ENCODE results near the gene VAPA. TPM values are rescaled to one million over a fixed set of nuclear protein-coding genes. Genes with fewer than 3 reads are reported as not detected.
"Not testable (repeated sequence)": the region's sequence is repeated elsewhere in the genome, so short reads cannot be mapped to it uniquely, and the experiment has no call there.

VAPA gene
- total and polyA plus RNA-seq, 9 of the 15 experiments (the other 6 are each of a cell fraction or from before 2014, with no cell fraction given): 219 to 902 (median 526) TPM

GRCh38 chr18:9897787-9898291 is 16.0 kb upstream of the VAPA start (continued):
- TF ChIP-seq SMARCA5 (IDR thresholded peaks at IDR 0.05): peak; percentile 73; the same call in 1 of the 2 replicates
- TF ChIP-seq HDAC1 (IDR thresholded peaks at IDR 0.05): peak in 1 of 2 experiments; percentile 27; a peak in 1 of 4 replicates
- TF ChIP-seq TOE1 (IDR thresholded peaks at IDR 0.05; ENCODE audit: borderline replicate concordance): not testable (repeated sequence)
- TF ChIP-seq TOE1 (CRISPR knock-in tag; IDR thresholded peaks at IDR 0.05; ENCODE audit: borderline replicate concordance, low read depth): 0 out of 2 replicates have a peak, but pooled peaks have one; percentile 41
- TF ChIP-seq MTF1 (CRISPR knock-in tag; IDR thresholded peaks at IDR 0.05; ENCODE audit: borderline replicate concordance): 0 out of 2 replicates have a peak, but pooled peaks have one; percentile 55

- Histone ChIP-seq H3K27ac (ENCODE audit: extremely low read depth, low read depth, low read length) (peak overlapping the region; percentile 96), H3K9ac (ENCODE audit: insufficient read depth in 1 of 2, low read depth in 2 of 2, low read length in 2 of 2) (peak overlapping the region; percentile 57 to 84; a peak in 3 of 4 replicates), H4K20me1 (replicated peaks; ENCODE audit: control insufficient read depth, insufficient read depth, low read length) (no peaks in the 10 kb centered on the region), H3K9me3 (replicated peaks; ENCODE audit: control insufficient read depth, insufficient read depth, low read depth, low read length) (no peaks in the 10 kb centered on the region), H3K4me1 (replicated peaks in 1 of 2; ENCODE audit: control insufficient read depth in 2 of 2, insufficient read depth in 2 of 2, low read length in 2 of 2) (peaks cover 26 to 62% of the 10 kb centered on the region in 2 experiments), H3K4me2 (ENCODE audit: insufficient read depth, low read length) (peak overlapping the region; percentile 78), H3K36me3 (ENCODE audit: control insufficient read depth, insufficient read depth, low read length) (no peaks in the 10 kb centered on the region; the same call in 2 of the 3 replicates), H3K27me3 (ENCODE audit: control insufficient read depth in 2 of 2, insufficient read depth in 2 of 2, low read length in 2 of 2) (no peaks in the 10 kb centered on the region), H3K9me1 (ENCODE audit: control insufficient read depth, insufficient read depth, low read length) (no peaks in the 10 kb centered on the region), H2AFZ (ENCODE audit: low read depth, low read length) (peak overlapping the region; percentile 88), H3K4me3 (peak overlapping the region; percentile 18), H3K79me2 (ENCODE audit: control insufficient read depth, insufficient read depth, low read length) (no peaks in the 10 kb centered on the region; the same call in 2 of the 3 replicates)
- intact Hi-C loops (cut with micrococcal nuclease) (no loop called here), in situ Hi-C loops (cut with MboI) (no loop called here)
- 5% methylated on average over 11 of the region's 11 CpGs for WGBS (ENCODE audit: insufficient coverage, low coverage, missing lambda C conversion rate)
- CTCF ChIA-PET (ENCODE audit: low intra/inter-chr PET ratio): no interaction called here
- DNase-seq (ENCODE audit: extremely low read depth in 1 of 4, low spot score in 3 of 4): peak; percentile 52 to 91 (median 66)
- FAIRE-seq: peak; percentile 90
- BruUV-seq (replicated peaks): TSS peak; percentile 94
- peak; percentile 80 for ATAC-seq
- POLR2A ChIA-PET: interaction anchor here (0.6 to 3.5 kb wide), 13 partner anchors 9 to 215 kb away, joined by 3 to 27 read pairs (median 6); partner anchors contain the start of genes TXNDC2 and VAPA
- TF ChIP-seq TGIF2 (CRISPR knock-in tag; IDR thresholded peaks at IDR 0.05): no peak
- TF ChIP-seq SMARCA5 (IDR thresholded peaks at IDR 0.05): 0 out of 2 replicates have a peak, but pooled peaks have one; percentile 16
- TF ChIP-seq REST (IDR thresholded peaks at IDR 0.05; ENCODE audit: borderline replicate concordance): peak; percentile 56; the same call in 1 of the 2 replicates
- 0 out of 2 replicates have a peak, but pooled peaks have one; percentile 40 for TF ChIP-seq REST (CRISPR knock-in tag; IDR thresholded peaks at IDR 0.05; ENCODE audit: low read depth)
- TF ChIP-seq CREM (IDR thresholded peaks at IDR 0.05; ENCODE audit: low read depth): peak; percentile 65
- TF ChIP-seq FOXJ3 (CRISPR knock-in tag; IDR thresholded peaks at IDR 0.05): no peak
- TF ChIP-seq SRSF3 (IDR thresholded peaks at IDR 0.05; ENCODE audit: insufficient read depth, low read length): no peak
- TF ChIP-seq MED1 (CRISPR knock-in tag; IDR thresholded peaks at IDR 0.05; ENCODE audit: borderline replicate concordance): no peak
These were observed 14.8 kb upstream of the VAPA start for GRCh38 chr18:9898792-9899549.
